Transverse colon (tissue), 4 donors: Measurements from ENCODE around the gene STYXL2.

Source experiments
- POLR2A ChIP-seq: fragments of 450-650 bp; IDR thresholded peaks from one replicate; pipeline ENCODE4 v1.6.1; 2016; ENCODE audit warnings: antibody characterized with exemption, mild to moderate bottlenecking, moderate library complexity
- POLR2AphosphoS5 ChIP-seq, 3 donors: sonication (generic); formaldehyde crosslinking; IDR thresholded peaks; one replicate each; pipeline ENCODE4 v1.6.1; 2016; ENCODE audit warnings: antibody characterized with exemption in 3 of 3
- TF ChIP-seq, protein P1 (sequence below), 5 experiments: fragments of 200-600 bp in 3 of 5; fragments of 450-650 bp in 2 of 5; sonication (generic) in 3 of 5; IDR thresholded peaks; 1 replicate in 2 of 5; 2 replicates in 3 of 5; pipeline ENCODE4 v1.5.1; 2016 to 2017; ENCODE audit warnings: antibody characterized with exemption in 5 of 5, inconsistent platforms in 3 of 5, mild to moderate bottlenecking in 2 of 5, moderate library complexity in 1 of 5

DNA sequence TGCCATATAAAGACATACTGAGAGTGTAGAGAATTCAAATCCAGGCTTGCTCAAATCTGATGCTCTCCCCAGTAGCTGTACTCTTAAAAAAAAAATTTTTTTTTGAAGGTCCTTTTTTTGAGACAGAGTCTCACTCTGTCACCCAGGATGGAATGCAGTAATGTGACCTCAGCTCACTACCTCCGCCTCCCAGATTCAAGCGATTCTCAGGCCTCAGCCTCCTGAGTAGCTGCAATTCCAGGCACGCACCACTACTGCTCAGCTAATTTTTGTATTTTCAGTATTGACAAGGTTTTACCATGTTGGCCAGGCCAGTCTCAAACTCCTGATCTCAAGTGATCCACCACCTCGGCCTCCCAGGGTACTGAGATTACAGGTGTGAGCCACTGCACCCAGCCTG, 28.7 kb downstream of the STYXL2 start:
- TF ChIP-seq, protein P1, sequence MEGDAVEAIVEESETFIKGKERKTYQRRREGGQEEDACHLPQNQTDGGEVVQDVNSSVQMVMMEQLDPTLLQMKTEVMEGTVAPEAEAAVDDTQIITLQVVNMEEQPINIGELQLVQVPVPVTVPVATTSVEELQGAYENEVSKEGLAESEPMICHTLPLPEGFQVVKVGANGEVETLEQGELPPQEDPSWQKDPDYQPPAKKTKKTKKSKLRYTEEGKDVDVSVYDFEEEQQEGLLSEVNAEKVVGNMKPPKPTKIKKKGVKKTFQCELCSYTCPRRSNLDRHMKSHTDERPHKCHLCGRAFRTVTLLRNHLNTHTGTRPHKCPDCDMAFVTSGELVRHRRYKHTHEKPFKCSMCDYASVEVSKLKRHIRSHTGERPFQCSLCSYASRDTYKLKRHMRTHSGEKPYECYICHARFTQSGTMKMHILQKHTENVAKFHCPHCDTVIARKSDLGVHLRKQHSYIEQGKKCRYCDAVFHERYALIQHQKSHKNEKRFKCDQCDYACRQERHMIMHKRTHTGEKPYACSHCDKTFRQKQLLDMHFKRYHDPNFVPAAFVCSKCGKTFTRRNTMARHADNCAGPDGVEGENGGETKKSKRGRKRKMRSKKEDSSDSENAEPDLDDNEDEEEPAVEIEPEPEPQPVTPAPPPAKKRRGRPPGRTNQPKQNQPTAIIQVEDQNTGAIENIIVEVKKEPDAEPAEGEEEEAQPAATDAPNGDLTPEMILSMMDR (IDR thresholded peaks at IDR 0.05), result no peak
- TF ChIP-seq POLR2A (no peak), POLR2AphosphoS5 (IDR thresholded peaks at IDR 0.05) (no peak)
